IMR-90 (cell line): Measurements from ENCODE around the gene RTCB. TPM values are rescaled to one million over a fixed set of nuclear protein-coding genes. Genes with fewer than 3 reads are reported as not detected.

Source experiments
- ATAC-seq: fragments of 200-7000 bp; cut with Tn5 transposase; 2 replicates; pipeline ENCODE4 v1.9.1; 2020; ENCODE audit warnings: low read depth, mild to moderate bottlenecking, moderate library complexity
- BruUV-seq: library from RNA; stranded (reverse); fragments of 400-500 nt; replicated peaks from 2 replicates; lab custom pipeline; 2021; lab: Mats Ljungman, UMichigan
- CTCF ChIA-PET: fragments of 300-600 bp; formaldehyde crosslinking; extraction: SDS; loops from one replicate; lab custom pipeline; 2021; ENCODE audit warnings: antibody characterized with exemption; lab: Yijun Ruan, JAX
- POLR2A ChIA-PET: fragments of 300-600 bp; sonication (Branson Sonifier 250); formaldehyde crosslinking; loops from one replicate; lab custom pipeline; 2022; ENCODE audit warnings: antibody characterized with exemption; ENCODE audit not compliant: unreplicated experiment; lab: Charles Lee
- DNase-seq: peaks from one replicate; pipeline ENCODE4 v3.0.0; 2013
- H2AFZ ChIP-seq: replicated peaks from 2 replicates; pipeline ENCODE3; 2013; ENCODE audit warnings: low read length, mild to moderate bottlenecking; ENCODE audit not compliant: poor library complexity
- H2AK5ac ChIP-seq: 2 replicates; pipeline ENCODE4 v1.6.1; 2013; ENCODE audit warnings: low read depth, low read length, inconsistent platforms
- H2AK9ac ChIP-seq: replicated peaks from 2 replicates; pipeline ENCODE3; 2013; ENCODE audit warnings: mild to moderate bottlenecking, low read depth, low read length, moderate library complexity; ENCODE audit not compliant: poor library complexity
- H2BK120ac ChIP-seq: 2 replicates; pipeline ENCODE4 v1.6.1; 2013; ENCODE audit warnings: low read depth, low read length, inconsistent platforms
- H2BK15ac ChIP-seq: 3 replicates; pipeline ENCODE4 v1.6.1; 2013; ENCODE audit warnings: low read depth, low read length, inconsistent platforms
- H2BK20ac ChIP-seq: 2 replicates; pipeline ENCODE4 v1.6.1; 2013; ENCODE audit warnings: low read depth, mild to moderate bottlenecking, inconsistent platforms, low read length, moderate library complexity
- H2BK5ac ChIP-seq: 2 replicates; pipeline ENCODE4 v1.6.1; 2013; ENCODE audit warnings: mild to moderate bottlenecking, low read depth, low read length, inconsistent platforms; ENCODE audit not compliant: poor library complexity, severe bottlenecking
- H3K14ac ChIP-seq: replicated peaks from 2 replicates; pipeline ENCODE4 v1.6.1; 2013; ENCODE audit warnings: low read depth, low read length, inconsistent platforms
- H3K18ac ChIP-seq: 2 replicates; pipeline ENCODE4 v1.6.1; 2013; ENCODE audit warnings: low read depth, low read length, control low read depth
- H3K23ac ChIP-seq: 2 replicates; pipeline ENCODE4 v1.6.1; 2013; ENCODE audit warnings: low read depth, low read length, inconsistent platforms
- H3K27ac ChIP-seq: 2 replicates; pipeline ENCODE4 v1.5.1; 2013; ENCODE audit warnings: mild to moderate bottlenecking, control low read depth, low read length; ENCODE audit not compliant: insufficient read depth
- H3K27me3 ChIP-seq: 2 replicates; pipeline ENCODE4 v1.6.1; 2013; ENCODE audit warnings: low read length; ENCODE audit not compliant: control insufficient read depth, insufficient read depth
- H3K36me3 ChIP-seq: 2 replicates; pipeline ENCODE4 v1.6.1; 2013; ENCODE audit warnings: low read length, mixed read lengths; ENCODE audit not compliant: control insufficient read depth, insufficient read depth
- H3K4ac ChIP-seq: 2 replicates; pipeline ENCODE4 v1.6.1; 2013; ENCODE audit warnings: low read depth, low read length, inconsistent platforms
- H3K4me1 ChIP-seq: 2 replicates; pipeline ENCODE4 v1.6.1; 2013; ENCODE audit warnings: low read length, mixed read lengths; ENCODE audit not compliant: control insufficient read depth, insufficient read depth
- H3K4me2 ChIP-seq: 2 replicates; pipeline ENCODE4 v1.6.1; 2013; ENCODE audit warnings: low read depth, mild to moderate bottlenecking, control low read depth, low read length, moderate library complexity
- H3K4me3 ChIP-seq: 2 replicates; pipeline ENCODE4 v1.5.1; 2013; ENCODE audit warnings: low read depth, mild to moderate bottlenecking, control low read depth, low read length, moderate library complexity; ENCODE audit not compliant: insufficient read depth
- H3K56ac ChIP-seq: 2 replicates; pipeline ENCODE4 v1.6.1; 2013; ENCODE audit warnings: low read length, inconsistent platforms; ENCODE audit not compliant: insufficient read depth; ENCODE audit errors: extremely low read depth
- H3K79me1 ChIP-seq, 2 experiments: 2 replicates each; pipeline ENCODE4 v1.6.1; 2013; ENCODE audit warnings: low read length in 2 of 2, inconsistent platforms in 1 of 2, low read depth in 1 of 2
- H3K9ac ChIP-seq: 2 replicates; pipeline ENCODE4 v1.6.1; 2013; ENCODE audit warnings: low read depth, low read length, control low read depth
- H3K9me1 ChIP-seq: 2 replicates; pipeline ENCODE4 v1.6.1; 2013; ENCODE audit warnings: low read length, inconsistent platforms; ENCODE audit not compliant: insufficient read depth
- H3K9me3 ChIP-seq: 2 replicates; pipeline ENCODE4 v1.6.1; 2013; ENCODE audit warnings: low read length; ENCODE audit not compliant: control insufficient read depth, insufficient read depth
- H4K20me1 ChIP-seq: 2 replicates; pipeline ENCODE4 v1.6.1; 2013; ENCODE audit warnings: low read length, inconsistent platforms; ENCODE audit not compliant: insufficient read depth
- H4K5ac ChIP-seq: 2 replicates; pipeline ENCODE4 v1.6.1; 2013; ENCODE audit warnings: mild to moderate bottlenecking, low read depth, low read length, control low read depth
- H4K8ac ChIP-seq, 2 experiments: 2 replicates each; pipeline ENCODE4 v1.6.1; 2013; ENCODE audit warnings: low read depth in 2 of 2, low read length in 2 of 2, control low read depth in 1 of 2, inconsistent platforms in 1 of 2
- H4K91ac ChIP-seq: 2 replicates; pipeline ENCODE4 v1.6.1; 2013; ENCODE audit warnings: low read depth, low read length, inconsistent platforms; ENCODE audit not compliant: insufficient read depth
- CHD1 ChIP-seq: IDR thresholded peaks from 2 replicates; pipeline ENCODE4 v1.6.1; 2012; ENCODE audit warnings: low read depth, low read length, improper control_type of control experiment
- NFE2L2 ChIP-seq: fragments of 150-350 bp; IDR thresholded peaks from 2 replicates; pipeline ENCODE4 v1.6.1; 2016; ENCODE audit warnings: low read depth, mild to moderate bottlenecking, low read length
- RAD21 ChIP-seq: IDR thresholded peaks from 2 replicates; pipeline ENCODE4 v1.6.1; 2012; ENCODE audit warnings: low read length, improper control_type of control experiment
- SMC3 ChIP-seq: fragments of 150-350 bp; IDR thresholded peaks from 2 replicates; pipeline ENCODE4 v1.6.1; 2016; ENCODE audit warnings: low read depth, mild to moderate bottlenecking, antibody characterized with exemption, low read length, moderate library complexity
- WGBS, 2 experiments: methylation state at CpG; one replicate each; pipeline versions ENCODE4 v1.1.5 to v1.1.7; 2013; ENCODE audit warnings: missing lambda C conversion rate in 2 of 2; ENCODE audit not compliant: insufficient read length in 1 of 2; ENCODE audit errors: extremely low coverage in 2 of 2; 5-methylcytosine and 5-hydroxymethylcytosine counted together
- dilution Hi-C: fragments of 300-500 bp; cut with HindIII; formaldehyde crosslinking; loops from one replicate; pipeline ENCODE4 v1.14.3; 2018; ENCODE audit warnings: low sequenced_read_pairs; ENCODE audit not compliant: unreplicated experiment
- in situ Hi-C: fragments of 300-500 bp; cut with MboI; formaldehyde crosslinking; loops from 3 replicates; pipeline ENCODE4 v1.14.3; 2019; ENCODE audit warnings: low sequenced_read_pairs, inconsistent platforms, mixed read lengths
- intact Hi-C: fragments of 100-400 bp; cut with micrococcal nuclease; formaldehyde crosslinking; loops from 2 replicates; pipeline ENCODE4 v1.10.0; 2022
- polyA plus RNA-seq, 3 experiments: library from polyadenylated mRNA; depleted of rRNA; stranded (reverse); fragments of >200 nt; gene quantifications; 2 replicates each; pipeline ENCODE4 v1.2.3, GENCODE V29; 2012; ENCODE audit warnings: low replicate concordance in 1 of 3
- total RNA-seq: library from RNA; depleted of rRNA; stranded (reverse); fragments of >200 nt; gene quantifications from 2 replicates; pipeline ENCODE4 v1.2.3, GENCODE V29; 2012
- TF ChIP-seq, protein P1 (sequence below): conservative IDR thresholded peaks from 2 replicates; pipeline ENCODE4 v1.5.1; 2012; ENCODE audit warnings: mild to moderate bottlenecking, low read depth, low read length, improper control_type of control experiment

The RTCB gene
- total and polyA plus RNA-seq, 2 of the 4 experiments (the other 2 are of a cell fraction), result 115 to 213 TPM

DNA sequence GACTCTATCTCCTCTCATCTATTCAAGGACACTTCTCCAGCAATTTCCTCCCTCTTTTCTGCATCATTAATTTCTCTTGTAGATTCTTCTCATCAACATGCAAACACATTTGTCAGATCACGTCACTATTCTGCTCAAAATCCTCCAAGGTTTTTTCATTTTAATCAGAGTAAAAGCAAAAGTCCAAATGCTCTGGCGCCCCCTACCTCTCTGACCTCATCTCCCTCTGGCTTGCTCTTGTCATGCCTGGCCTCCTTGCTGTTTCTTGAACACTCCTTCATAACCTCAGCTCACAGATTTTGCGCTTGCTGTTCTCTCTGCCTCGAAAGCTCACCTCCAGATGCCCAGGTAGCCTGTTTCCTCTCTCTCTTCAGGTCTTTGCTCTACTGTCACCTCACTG, 22.4 kb downstream of the RTCB start:
- Histone ChIP-seq H2AFZ (no peak overlapping the region), H2BK120ac (no peak overlapping the region), H4K20me1 (no peaks in the 10 kb centered on the region), H2AK9ac (no peak overlapping the region), H3K14ac (no peak overlapping the region), H3K9ac (no peak overlapping the region), H3K4me3 (no peak overlapping the region), H3K79me1 (peaks cover under 1 to 5% of the 10 kb centered on the region in 2 experiments; a peak in 2 of 4 replicates), H3K9me1 (no peaks in the 10 kb centered on the region), H4K8ac (no peak overlapping the region), H3K27me3 (no peaks in the 10 kb centered on the region), H4K91ac (no peak overlapping the region), H2BK20ac (no peak overlapping the region), H3K4ac (no peak overlapping the region), H2BK5ac (no peak overlapping the region), H3K36me3 (peaks cover 48% of the 10 kb centered on the region), H3K4me2 (no peak overlapping the region), H3K4me1 (no peaks in the 10 kb centered on the region), H3K56ac (no peak overlapping the region), H4K5ac (no peak overlapping the region), H3K18ac (no peak overlapping the region), H3K9me3 (no peaks in the 10 kb centered on the region), H2BK15ac (no peak overlapping the region), H3K23ac (no peak overlapping the region), H2AK5ac (no peak overlapping the region), H3K27ac (no peak overlapping the region)
- intact Hi-C loops, result loop anchor here (5.0 kb wide), 1 partner anchor 412 kb away; no protein-coding TSS in a partner anchor
- in situ Hi-C loops, result loop anchor here (10.0 kb wide), 1 partner anchor 435 kb away; no protein-coding TSS in a partner anchor
- POLR2A ChIA-PET, result no interaction called here
- ATAC-seq (no peak), DNase-seq (peak; percentile 11)
- dilution Hi-C loops, result no loop called here
- CTCF ChIA-PET, result interaction anchor here (0.7 to 1.7 kb wide), 3 partner anchors 9 to 12 kb away, joined by 5 to 9 read pairs (median 6); no protein-coding TSS in a partner anchor
- TF ChIP-seq SMC3, result 0 out of 2 replicates have a peak, but pooled peaks have one; percentile 18
- TF ChIP-seq RAD21, result peak; percentile 14; the same call in 1 of the 2 replicates
- no peak for TF ChIP-seq NFE2L2
- no peak for TF ChIP-seq CHD1
- TF ChIP-seq, protein P1, sequence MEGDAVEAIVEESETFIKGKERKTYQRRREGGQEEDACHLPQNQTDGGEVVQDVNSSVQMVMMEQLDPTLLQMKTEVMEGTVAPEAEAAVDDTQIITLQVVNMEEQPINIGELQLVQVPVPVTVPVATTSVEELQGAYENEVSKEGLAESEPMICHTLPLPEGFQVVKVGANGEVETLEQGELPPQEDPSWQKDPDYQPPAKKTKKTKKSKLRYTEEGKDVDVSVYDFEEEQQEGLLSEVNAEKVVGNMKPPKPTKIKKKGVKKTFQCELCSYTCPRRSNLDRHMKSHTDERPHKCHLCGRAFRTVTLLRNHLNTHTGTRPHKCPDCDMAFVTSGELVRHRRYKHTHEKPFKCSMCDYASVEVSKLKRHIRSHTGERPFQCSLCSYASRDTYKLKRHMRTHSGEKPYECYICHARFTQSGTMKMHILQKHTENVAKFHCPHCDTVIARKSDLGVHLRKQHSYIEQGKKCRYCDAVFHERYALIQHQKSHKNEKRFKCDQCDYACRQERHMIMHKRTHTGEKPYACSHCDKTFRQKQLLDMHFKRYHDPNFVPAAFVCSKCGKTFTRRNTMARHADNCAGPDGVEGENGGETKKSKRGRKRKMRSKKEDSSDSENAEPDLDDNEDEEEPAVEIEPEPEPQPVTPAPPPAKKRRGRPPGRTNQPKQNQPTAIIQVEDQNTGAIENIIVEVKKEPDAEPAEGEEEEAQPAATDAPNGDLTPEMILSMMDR, result peak; percentile 39
- 73% methylated on average over 4 of the region's 4 CpGs; no CpG with 5 or more reads in 1 of the 2 experiments for WGBS, 2 experiments
- BruUV-seq, result no TSS peak
